Esophagus muscularis mucosa (tissue), 3 donors: ENCODE results near the gene RAB39B.

Experiments used
- POLR2AphosphoS5 ChIP-seq, 2 donors: sonication (generic); formaldehyde crosslinking; IDR thresholded peaks; one replicate each; pipeline ENCODE4 v1.6.1; 2017; ENCODE audit warnings: antibody characterized with exemption in 2 of 2
- TF ChIP-seq, protein P1 (sequence below), 3 experiments: fragments of 200-600 bp in 2 of 3; fragments of 450-650 bp in 1 of 3; sonication (generic) in 2 of 3; IDR thresholded peaks; one replicate each; pipeline ENCODE4 v1.5.1; 2017 to 2019; ENCODE audit warnings: antibody characterized with exemption in 3 of 3, mild to moderate bottlenecking in 2 of 3, moderate library complexity in 1 of 3

DNA sequence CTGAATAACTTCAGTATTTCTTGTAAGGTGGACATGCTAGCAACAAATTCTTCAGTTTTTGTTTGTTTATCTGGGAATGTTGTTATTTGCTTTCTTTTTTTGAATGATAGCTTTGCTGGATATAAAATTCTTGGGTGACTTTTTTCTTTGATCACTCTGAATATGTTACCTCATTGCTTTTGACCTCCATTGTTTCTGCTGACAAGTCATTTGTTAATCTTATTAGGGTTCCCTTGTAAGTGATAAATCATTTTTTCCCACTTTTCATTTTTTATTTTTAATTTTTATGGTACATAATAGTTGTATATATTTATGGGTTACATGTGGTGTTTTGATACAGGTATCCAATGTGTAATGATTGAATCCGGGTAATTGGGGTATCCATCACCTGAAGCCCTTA, 6.7 kb upstream of the RAB39B start:
- TF ChIP-seq, protein P1, sequence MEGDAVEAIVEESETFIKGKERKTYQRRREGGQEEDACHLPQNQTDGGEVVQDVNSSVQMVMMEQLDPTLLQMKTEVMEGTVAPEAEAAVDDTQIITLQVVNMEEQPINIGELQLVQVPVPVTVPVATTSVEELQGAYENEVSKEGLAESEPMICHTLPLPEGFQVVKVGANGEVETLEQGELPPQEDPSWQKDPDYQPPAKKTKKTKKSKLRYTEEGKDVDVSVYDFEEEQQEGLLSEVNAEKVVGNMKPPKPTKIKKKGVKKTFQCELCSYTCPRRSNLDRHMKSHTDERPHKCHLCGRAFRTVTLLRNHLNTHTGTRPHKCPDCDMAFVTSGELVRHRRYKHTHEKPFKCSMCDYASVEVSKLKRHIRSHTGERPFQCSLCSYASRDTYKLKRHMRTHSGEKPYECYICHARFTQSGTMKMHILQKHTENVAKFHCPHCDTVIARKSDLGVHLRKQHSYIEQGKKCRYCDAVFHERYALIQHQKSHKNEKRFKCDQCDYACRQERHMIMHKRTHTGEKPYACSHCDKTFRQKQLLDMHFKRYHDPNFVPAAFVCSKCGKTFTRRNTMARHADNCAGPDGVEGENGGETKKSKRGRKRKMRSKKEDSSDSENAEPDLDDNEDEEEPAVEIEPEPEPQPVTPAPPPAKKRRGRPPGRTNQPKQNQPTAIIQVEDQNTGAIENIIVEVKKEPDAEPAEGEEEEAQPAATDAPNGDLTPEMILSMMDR (IDR thresholded peaks at IDR 0.05): no peak
- TF ChIP-seq POLR2AphosphoS5 (IDR thresholded peaks at IDR 0.05): no peak
